Measurements from ENCODE around the gene CD9. TPM values are rescaled to one million over a fixed set of nuclear protein-coding genes. Genes with fewer than 3 reads are reported as not detected.

CD9 gene
- total and polyA plus RNA-seq, 2 of the 8 experiments (the other 6 are each of a cell fraction or from before 2014, with no cell fraction given) = 168 to 319 TPM

DNA sequence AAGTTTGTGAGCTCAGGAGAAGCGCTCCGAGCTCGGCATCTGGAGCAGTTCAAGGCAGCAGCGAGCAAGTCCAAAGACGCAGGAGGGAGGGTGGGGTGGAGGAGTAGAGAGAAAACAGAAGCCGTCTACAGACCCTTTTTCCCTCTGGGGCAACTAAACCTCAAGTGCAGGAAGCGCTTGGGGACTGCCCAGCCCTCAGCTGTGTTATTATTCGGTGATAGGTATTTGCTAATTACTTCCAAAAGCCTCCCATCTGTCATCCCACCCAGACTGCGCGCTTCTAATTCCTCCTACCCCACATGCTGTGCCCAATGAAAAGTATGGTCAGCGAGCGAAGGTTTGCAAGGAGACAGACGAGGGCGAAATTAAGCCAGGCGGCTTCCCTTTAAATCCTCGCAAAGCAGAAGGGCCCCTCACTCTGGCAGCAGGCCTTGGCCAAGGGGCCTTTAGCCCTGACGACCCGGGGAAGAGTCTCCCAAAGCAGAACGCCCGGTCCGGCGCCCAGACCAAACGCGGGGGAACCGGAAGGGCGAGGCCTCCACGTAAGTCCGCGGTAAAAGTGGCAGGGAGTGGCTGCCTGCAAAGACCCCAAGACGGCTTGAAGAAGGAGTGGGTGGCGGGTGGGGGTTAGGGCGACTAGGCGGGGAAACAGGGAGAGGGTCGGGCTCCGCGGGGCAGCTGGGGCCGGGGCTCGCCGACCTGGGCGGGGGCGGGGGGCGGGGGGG lies 507 bp upstream of the CD9 start:
- Histone ChIP-seq H3K56ac (replicated peaks; ENCODE audit: insufficient read length, low read depth, low read length) (no peak overlapping the region), H4K91ac (replicated peaks; ENCODE audit: insufficient read length, low read length) (peak overlapping the region; percentile 12), H3K36me3 (ENCODE audit: control insufficient read depth in 2 of 4, insufficient read depth in 4 of 4, low read length in 3 of 4) (no peaks in the 10 kb centered on the region), H3K9ac (replicated peaks in 1 of 4; ENCODE audit: extremely low read depth in 1 of 4, low read depth in 3 of 4, low read length in 3 of 4) (no peak overlapping the region), H2BK5ac (ENCODE audit: low read depth, low read length) (peak overlapping the region; percentile 38; the same call in 1 of the 2 replicates), H3K4me2 (ENCODE audit: insufficient read depth in 1 of 2, low read depth in 2 of 2, low read length in 2 of 2) (peak overlapping the region; percentile 92 to 96), H3K14ac (ENCODE audit: insufficient read length) (no peak overlapping the region), H2AFZ (ENCODE audit: low read length) (peak overlapping the region; percentile 14; the same call in 1 of the 2 replicates), H3K18ac (ENCODE audit: extremely low read depth, low read length) (peak overlapping the region; percentile 94), H3K23ac (ENCODE audit: insufficient read length) (no peak overlapping the region), H3K23me2 (ENCODE audit: low read depth, low read length) (peaks cover 12% of the 10 kb centered on the region; the same call in 1 of the 2 replicates), H2AK5ac (ENCODE audit: low read depth, low read length) (no peak overlapping the region), H3K27me3 (replicated peaks in 1 of 4; ENCODE audit: control insufficient read depth in 3 of 4, extremely low read depth in 1 of 4, insufficient read depth in 3 of 4, low read length in 3 of 4) (peaks cover 0 to 10% (median 6%) of the 10 kb centered on the region in 4 experiments; a peak in 3 of 7 replicates), H3K4ac (replicated peaks; ENCODE audit: insufficient read length, low read depth, low read length) (no peak overlapping the region), H3K4me3 (ENCODE audit: extremely low read depth in 1 of 4, insufficient read depth in 2 of 4, low read depth in 3 of 4, low read length in 4 of 4) (peak overlapping the region; percentile 46 to 65 (median 59)), H3K27ac (ENCODE audit: low read depth, low read length) (0 out of 2 replicates have a peak overlapping the region, but pooled peaks have one; percentile 37), H2BK15ac (ENCODE audit: low read length) (peak overlapping the region; percentile 49; the same call in 1 of the 2 replicates), H4K5ac (ENCODE audit: insufficient read length, low read depth, low read length) (peak overlapping the region; percentile 37), H4K8ac (ENCODE audit: extremely low read depth, insufficient read depth, low read length) (no peak overlapping the region), H2BK20ac (ENCODE audit: low read length) (no peak overlapping the region), H3K79me1 (ENCODE audit: low read depth, low read length) (peaks cover 14% of the 10 kb centered on the region; the same call in 1 of the 2 replicates), H2BK120ac (replicated peaks; ENCODE audit: low read depth, low read length) (no peak overlapping the region), H3K79me2 (ENCODE audit: control insufficient read depth in 1 of 2, insufficient read depth in 2 of 2, low read length in 2 of 2) (peaks cover 7 to 35% of the 10 kb centered on the region in 2 experiments; a peak in 3 of 4 replicates), H3K4me1 (replicated peaks in 1 of 4; ENCODE audit: control insufficient read depth in 3 of 4, insufficient read depth in 4 of 4, low read length in 3 of 4) (peaks cover 11 to 49% (median 30%) of the 10 kb centered on the region in 4 experiments), H3K9me3 (ENCODE audit: insufficient read depth in 2 of 2, low read depth in 1 of 2, low read length in 1 of 2) (no peaks in the 10 kb centered on the region), H4K20me1 (replicated peaks in 1 of 2; ENCODE audit: control insufficient read depth in 1 of 2, insufficient read depth in 2 of 2, low read length in 2 of 2) (peaks cover 0 to 2% of the 10 kb centered on the region in 2 experiments), H2BK12ac (ENCODE audit: low read depth, low read length) (no peak overlapping the region)
- whole genome bisulfite sequencing, 2 experiments (ENCODE audit: extremely low coverage in 1 of 2, insufficient coverage in 1 of 2, insufficient read length in 1 of 2, insufficient replicate concordance in 2 of 2, low coverage in 1 of 2, low lambda C conversion rate in 2 of 2, missing lambda C conversion rate in 1 of 2) = 3% methylated on average over 34 of the region's 42 CpGs; no CpG with 5 or more reads in 1 of the 2 experiments
- FAIRE-seq = no peak
- POLR2A ChIA-PET (ENCODE audit: partially characterized antibody) = interaction anchor here (0.7 to 11.6 kb wide), 14 partner anchors 13 to 140 kb away, joined by 3 to 203 read pairs (median 4); no protein-coding TSS in a partner anchor
- peak in 1 of 2 experiments; percentile 79 for DNase-seq (ENCODE audit: low read depth in 1 of 2, low spot score in 2 of 2)
- CTCF ChIA-PET (ENCODE audit: partially characterized antibody) = interaction anchor here (0.7 to 26.9 kb wide), 9 partner anchors 19 to 211 kb away, joined by 3 to 433 read pairs (median 18); no protein-coding TSS in a partner anchor
- TF ChIP-seq TBP (IDR thresholded peaks at IDR 0.05; ENCODE audit: low read depth, low read length) (0 out of 2 replicates have a peak, but pooled peaks have one; percentile 37), POLR2AphosphoS5 (IDR thresholded peaks at IDR 0.05; ENCODE audit: low read depth, low read length) (no peak), NANOG (IDR thresholded peaks at IDR 0.05; ENCODE audit: insufficient read depth, low read depth, low read length, poor library complexity, severe bottlenecking) (no peak), MAFK (IDR thresholded peaks at IDR 0.05; ENCODE audit: low read depth, low read length) (no peak), RAD21 (IDR thresholded peaks at IDR 0.05 in 1 of 2, conservative IDR thresholded peaks at IDR 0.05 in 1 of 2; ENCODE audit: low read depth in 2 of 2, low read length in 2 of 2) (no peak), SP2 (IDR thresholded peaks at IDR 0.05; ENCODE audit: low read length) (no peak), YY1 (IDR thresholded peaks at IDR 0.05; ENCODE audit: low read depth, low read length) (no peak), KDM4A (IDR thresholded peaks at IDR 0.05; ENCODE audit: low read depth, low read length, severe bottlenecking) (no peak), TAF7 (optimal IDR thresholded peaks at IDR 0.05; ENCODE audit: borderline replicate concordance, low read depth, low read length) (no peak), KDM1A (IDR thresholded peaks at IDR 0.05; ENCODE audit: borderline replicate concordance, low read length) (no peak)

Measured in H1 (cell line).